HEK293T (cell line): Measurements from ENCODE around the gene SRRT.

Experiments used
- ELF4 ChIP-seq: fragments of 450-650 bp; IDR thresholded peaks from 2 replicates; pipeline ENCODE4 v1.6.1; 2017; ENCODE audit warnings: antibody characterized with exemption
- FOXA1 ChIP-seq: fragments of 450-650 bp; IDR thresholded peaks from 2 replicates; pipeline ENCODE4 v1.6.1; 2016; ENCODE audit warnings: mild to moderate bottlenecking
- FOXM1 ChIP-seq: fragments of 450-650 bp; IDR thresholded peaks from 2 replicates; pipeline ENCODE4 v1.6.1; 2017; ENCODE audit warnings: mild to moderate bottlenecking, borderline replicate concordance
- LEF1 ChIP-seq: fragments of 450-650 bp; IDR thresholded peaks from 2 replicates; pipeline ENCODE4 v1.6.1; 2017; ENCODE audit warnings: mild to moderate bottlenecking, borderline replicate concordance
- SP1 ChIP-seq: fragments of 450-650 bp; IDR thresholded peaks from 2 replicates; pipeline ENCODE4 v1.6.1; 2017
- SUZ12 ChIP-seq: fragments of 450-650 bp; IDR thresholded peaks from 2 replicates; pipeline ENCODE4 v1.6.1; 2016; ENCODE audit warnings: mild to moderate bottlenecking
- TARDBP ChIP-seq: fragments of 450-650 bp; IDR thresholded peaks from 2 replicates; pipeline ENCODE4 v1.6.1; 2016

- TF ChIP-seq FOXM1 (no peak), ELF4 (no peak), TARDBP (no peak), SUZ12 (no peak), LEF1 (no peak), SP1 (no peak), FOXA1 (no peak)
Measured at GRCh38 chr7:100897772-100898454, 23.0 kb downstream of the SRRT start.
